ENCODE measurements around the gene FNBP1. TPM values are rescaled to one million over a fixed set of nuclear protein-coding genes. Genes with fewer than 3 reads are reported as not detected.

The FNBP1 gene
- total RNA-seq, 1 experiment from 2014 or later, result 36.5 TPM

GRCh38 chr9:129919277-129919676 is 123.7 kb downstream of the FNBP1 start:
- H2BK5ac ChIP-seq (ENCODE audit: insufficient read length, low read length), result no peak overlapping the region
- H2BK20ac ChIP-seq (ENCODE audit: low read depth, low read length, poor library complexity, severe bottlenecking), result no peak overlapping the region
- H3K18ac ChIP-seq (ENCODE audit: insufficient read length, low read depth, low read length), result no peak overlapping the region
- H3K79me2 ChIP-seq (ENCODE audit: insufficient read depth, low read length), result no peaks in the 10 kb centered on the region
- Mint-ChIP-seq H3K4me3 (no peak overlapping the region), H3K36me3 (ENCODE audit: insufficient read depth in 1 of 3, low read depth in 3 of 3) (peaks cover 0 to 6% (median 4%) of the 10 kb centered on the region in 3 experiments; a peak in 3 of 7 replicates), H3K27me3 (ENCODE audit: low read depth) (no peaks in the 10 kb centered on the region), H3K4me1 (peaks cover 0 to 6% of the 10 kb centered on the region in 2 experiments; a peak in 2 of 4 replicates), H3K27ac (no peak overlapping the region), H3K9me3 (no peaks in the 10 kb centered on the region)
- no peak overlapping the region for H3K4me2 ChIP-seq (ENCODE audit: insufficient read depth, insufficient read length, low read length)
- no peaks in the 10 kb centered on the region for H3K79me1 ChIP-seq (ENCODE audit: insufficient read depth, low read depth, low read length, poor library complexity, severe bottlenecking)
- H4K5ac ChIP-seq (ENCODE audit: insufficient read length, low read depth, low read length), result no peak overlapping the region
- DNase-seq, result no peak
- H3K23me2 ChIP-seq (ENCODE audit: insufficient read length, low read depth, low read length, poor library complexity, severe bottlenecking), result no peaks in the 10 kb centered on the region
- no CpG with 5 or more reads among the region's 3 CpGs for WGBS (ENCODE audit: extremely low coverage, insufficient read length, low lambda C conversion rate)
- H4K8ac ChIP-seq (replicated peaks; ENCODE audit: insufficient read length, low read depth, low read length), result no peak overlapping the region
- H2AK5ac ChIP-seq (ENCODE audit: insufficient read length, low read length), result no peak overlapping the region
- H3K9ac ChIP-seq (ENCODE audit: extremely low read depth, insufficient read length, low read length), result no peak overlapping the region
- H4K20me1 ChIP-seq (ENCODE audit: control insufficient read depth, insufficient read depth, insufficient read length), result no peaks in the 10 kb centered on the region
- H3K23ac ChIP-seq (ENCODE audit: insufficient read length, low read depth, low read length), result no peak overlapping the region
- H3K9me3 ChIP-seq (ENCODE audit: control insufficient read depth, low read depth, low read length), result no peaks in the 10 kb centered on the region
- no peak overlapping the region for H2AFZ ChIP-seq (ENCODE audit: low read length)
- no peak overlapping the region for H4K91ac ChIP-seq (ENCODE audit: insufficient read length, low read depth, low read length)
- TF ChIP-seq CTCF (conservative IDR thresholded peaks at IDR 0.05), result no peak
- H3T11ph ChIP-seq (ENCODE audit: low read length), result no peak overlapping the region
- no peak overlapping the region for H3K56ac ChIP-seq (ENCODE audit: insufficient read length, low read depth, low read length)
- no peaks in the 10 kb centered on the region for H3K27me3 ChIP-seq (ENCODE audit: insufficient read depth, low read length)
- no peak overlapping the region for H3K4ac ChIP-seq (ENCODE audit: low read depth, low read length)
- H3K4me1 ChIP-seq (ENCODE audit: insufficient read depth, low read length), result no peaks in the 10 kb centered on the region
- H3K14ac ChIP-seq (ENCODE audit: insufficient read depth, low read length), result no peak overlapping the region
- H2BK120ac ChIP-seq (ENCODE audit: low read depth, low read length, poor library complexity, severe bottlenecking), result no peak overlapping the region
- no peak overlapping the region for H2BK12ac ChIP-seq (ENCODE audit: insufficient read length, low read depth, low read length)
- H2BK15ac ChIP-seq (ENCODE audit: low read depth, low read length), result no peak overlapping the region
- no peak overlapping the region for H3K27ac ChIP-seq (ENCODE audit: insufficient read length, low read depth, low read length)
